Kidney (tissue), 14 donors: ENCODE results near the gene P4HA1. TPM values are rescaled to one million over a fixed set of nuclear protein-coding genes. Genes with fewer than 3 reads are reported as not detected.

ENCODE experiments used
- DNase-seq, 5 donors: peaks; one replicate each; pipeline ENCODE4 v3.0.0-alpha.2; 2013 to 2020
- FAIRE-seq: peaks from 2 replicates; lab custom pipeline; 2012; peaks lifted over from hg19 to GRCh38; lab: Jason Lieb, UNC
- H3K27ac ChIP-seq, 2 donors: one replicate each; pipeline ENCODE4 v1.7.0; 2013; ENCODE audit warnings: low read depth in 2 of 2, low read length in 2 of 2, inconsistent platforms in 1 of 2
- H3K27me3 ChIP-seq: one replicate; pipeline ENCODE4 v1.7.1; 2013; ENCODE audit warnings: low read length, inconsistent platforms; ENCODE audit not compliant: control insufficient read depth, insufficient read depth
- H3K36me3 ChIP-seq, 3 donors: one replicate each; pipeline versions ENCODE4 v1.7.0 to v1.7.1; 2013; ENCODE audit warnings: low read length in 3 of 3, control low read depth in 1 of 3, inconsistent platforms in 1 of 3; ENCODE audit not compliant: insufficient read depth in 3 of 3, control insufficient read depth in 2 of 3
- H3K4me1 ChIP-seq, 3 donors: one replicate each; pipeline versions ENCODE4 v1.7.0 to v1.7.1; 2013; ENCODE audit warnings: low read length in 3 of 3, inconsistent platforms in 1 of 3, low read depth in 1 of 3; ENCODE audit not compliant: control insufficient read depth in 2 of 3, insufficient read depth in 2 of 3
- H3K4me3 ChIP-seq, 3 donors: one replicate each; pipeline versions ENCODE4 v1.7.0 to v1.8.1; 2013; ENCODE audit warnings: low read length in 3 of 3, control low read depth in 1 of 3, inconsistent platforms in 1 of 3
- H3K9ac ChIP-seq, 3 donors: one replicate each; pipeline versions ENCODE4 v1.7.0 to v1.7.1; 2013; ENCODE audit warnings: low read length in 3 of 3, control low read depth in 1 of 3, inconsistent platforms in 1 of 3
- H3K9me3 ChIP-seq, 3 donors: one replicate each; pipeline versions ENCODE4 v1.7.0 to v1.7.1; 2013; ENCODE audit warnings: low read length in 3 of 3, control low read depth in 1 of 3, inconsistent platforms in 1 of 3; ENCODE audit not compliant: control insufficient read depth in 2 of 3, insufficient read depth in 1 of 3
- CTCF ChIP-seq: IDR thresholded peaks from 3 replicates; pipeline ENCODE4 v1.5.1; 2012; ENCODE audit warnings: mild to moderate bottlenecking, moderate library complexity, borderline replicate concordance; ENCODE audit not compliant: insufficient read depth; ENCODE audit errors: extremely low read depth
- intact Hi-C: fragments of 100-400 bp; cut with DNase I; formaldehyde crosslinking; loops from one replicate; pipeline ENCODE4 v1.11.1; 2022
- polyA plus RNA-seq: library from polyadenylated mRNA; stranded (reverse); fragments of 350-450 nt; fragmentation: Illumina TruSeq; extraction: RNeasy Lipid Tissue Mini Kit (QIAGEN cat#74804); gene quantifications from one replicate; pipeline ENCODE4 v1.2.3, GENCODE V29; 2014; ENCODE audit warnings: low read depth, low replicate concordance; ENCODE audit not compliant: insufficient read depth
- total RNA-seq: library from RNA; stranded (reverse); fragmentation: NEBNext Ultra II Directional; extraction: Animal tissue kit (Norgen Biotek cat#: 25700); gene quantifications from one replicate; pipeline ENCODE4 v1.2.1, GENCODE V29; 2021
- donor health status: control.
- donor health status: control.
- donor health status: control.
- donor health status: control.
- donor health status: control.
- donor health status: DM: yes; HTN: yes; CAD: no.
- donor health status: Normal renal cell carcinoma (clear cell type).

P4HA1 gene
- total and polyA plus RNA-seq, 2 donors from 2014 or later: 15.7 to 25.3 TPM

DNA sequence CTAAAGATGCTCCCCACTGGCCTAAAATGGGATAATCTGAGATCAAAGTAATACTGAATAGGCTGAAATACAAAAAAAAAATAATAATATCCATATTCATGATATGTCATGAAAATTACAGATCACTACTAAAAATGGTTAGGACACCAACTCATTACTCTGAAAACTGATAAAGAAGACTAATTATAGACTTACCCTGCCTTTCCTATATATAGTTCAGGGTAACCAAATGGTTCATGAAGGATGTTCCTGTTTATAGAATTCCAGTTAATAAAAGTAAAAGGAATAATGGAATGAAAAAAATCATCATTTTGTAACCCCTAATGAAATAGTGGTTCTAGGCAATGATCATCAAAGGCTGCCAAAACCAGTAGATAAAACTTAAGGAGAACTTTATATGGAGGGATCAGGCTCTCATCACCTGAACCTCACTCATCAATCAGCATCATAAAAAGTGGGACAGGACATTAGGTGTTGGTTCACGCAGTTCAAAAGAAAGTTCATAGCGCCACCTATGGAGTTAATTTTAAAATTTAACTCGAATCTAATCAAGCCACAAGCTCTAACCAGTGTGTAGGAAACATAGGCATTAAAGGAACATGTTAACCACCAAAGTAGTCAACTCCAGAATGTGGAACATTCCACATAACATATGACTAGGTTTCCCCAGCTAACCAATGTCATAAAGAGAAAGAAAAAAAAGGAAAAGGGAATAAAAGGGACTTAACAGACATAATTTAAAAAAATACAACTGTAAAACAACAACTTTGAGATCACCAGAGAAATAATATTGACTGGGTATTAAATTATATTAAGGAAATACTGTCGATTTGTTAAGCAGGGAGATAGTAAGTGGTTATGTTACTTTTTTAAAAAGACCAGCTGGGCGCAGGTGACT lies 35.7 kb downstream of the P4HA1 start:
- H3K4me3 ChIP-seq: no peak overlapping the region
- intact Hi-C loops: no loop called here
- DNase-seq: peak in 2 of 5 donors; percentile 68 to 73
- H3K36me3 ChIP-seq: peaks cover 3 to 13% (median 8%) of the 10 kb centered on the region in 3 donors
- H3K9ac ChIP-seq: no peak overlapping the region
- no peaks in the 10 kb centered on the region for H3K9me3 ChIP-seq
- FAIRE-seq: no peak
- H3K27ac ChIP-seq: no peak overlapping the region
- no peaks in the 10 kb centered on the region for H3K4me1 ChIP-seq
- peak; percentile 27 for TF ChIP-seq CTCF
- no peaks in the 10 kb centered on the region for H3K27me3 ChIP-seq

DNA sequence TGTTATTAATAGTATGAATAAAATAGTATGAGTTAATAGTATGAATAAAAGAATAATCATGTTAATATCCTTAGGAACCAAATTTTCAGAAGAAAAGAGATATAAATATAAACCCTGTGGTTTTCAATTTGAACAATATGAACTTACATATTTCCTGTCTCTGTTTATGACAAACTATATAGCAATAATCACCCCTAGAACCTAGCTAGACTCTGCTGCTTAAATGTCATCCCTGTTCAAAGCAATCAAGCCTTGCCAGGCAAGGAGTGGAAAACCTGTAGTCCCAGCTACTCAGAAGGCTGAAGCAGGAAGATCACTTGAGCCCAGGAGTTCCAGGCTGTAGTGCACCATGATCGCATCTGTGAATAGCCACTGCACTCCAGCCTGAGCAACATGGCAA lies 36.5 kb downstream of the P4HA1 start:
- H3K36me3 ChIP-seq: peaks cover 3 to 18% (median 9%) of the 10 kb centered on the region in 3 donors
- no peak overlapping the region for H3K4me3 ChIP-seq
- no peak for TF ChIP-seq CTCF
- no peaks in the 10 kb centered on the region for H3K9me3 ChIP-seq
- no peak overlapping the region for H3K27ac ChIP-seq
- no peak overlapping the region for H3K9ac ChIP-seq
- FAIRE-seq: no peak
- DNase-seq: no peak
- no peaks in the 10 kb centered on the region for H3K27me3 ChIP-seq
- intact Hi-C loops: no loop called here
- no peaks in the 10 kb centered on the region for H3K4me1 ChIP-seq

DNA sequence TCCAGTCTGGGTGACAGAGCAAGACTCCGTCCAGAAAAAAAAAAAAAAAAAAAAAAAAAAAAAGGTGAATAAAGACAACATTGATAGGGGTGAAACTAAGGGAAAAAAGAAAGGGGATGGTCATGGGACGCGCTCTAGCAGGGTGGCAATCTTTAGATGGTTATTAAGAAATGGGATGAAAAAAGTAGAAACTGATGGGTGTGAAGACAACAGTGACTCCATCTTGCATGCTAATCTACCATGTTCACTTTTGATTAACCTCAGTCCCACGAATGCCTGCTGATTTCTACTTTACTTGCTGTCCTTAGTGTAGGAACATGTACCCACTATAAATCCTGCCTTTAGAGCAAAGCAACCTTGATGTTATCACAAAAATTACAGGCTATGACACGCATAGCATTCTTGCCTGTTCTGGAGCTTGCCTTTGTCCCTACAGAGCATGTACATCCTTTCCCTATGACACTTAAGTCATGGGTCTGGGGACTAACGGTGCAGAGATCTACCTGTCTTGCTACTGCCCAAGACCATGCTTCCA lies 38.5 kb downstream of the P4HA1 start:
- DNase-seq: no peak
- Histone ChIP-seq H3K4me3 (no peak overlapping the region), H3K27me3 (no peaks in the 10 kb centered on the region), H3K27ac (no peak overlapping the region), H3K4me1 (no peaks in the 10 kb centered on the region), H3K9me3 (no peaks in the 10 kb centered on the region), H3K36me3 (peaks cover 5 to 21% (median 11%) of the 10 kb centered on the region in 3 donors), H3K9ac (no peak overlapping the region)
- TF ChIP-seq CTCF: no peak
- no peak for FAIRE-seq
- intact Hi-C loops: no loop called here
